GM12892 (cell line): ENCODE data around the gene ADD3.

Source experiments
- POLR2A ChIP-seq: IDR thresholded peaks from 2 replicates; pipeline ENCODE4 v1.6.1; 2011; ENCODE audit warnings: low read depth, low read length, control low read depth
- POLR2AphosphoS5 ChIP-seq: IDR thresholded peaks from 2 replicates; pipeline ENCODE4 v1.6.1; 2011; ENCODE audit warnings: low read depth, low read length, control low read depth
- TAF1 ChIP-seq: IDR thresholded peaks from 2 replicates; pipeline ENCODE4 v1.6.1; 2011; ENCODE audit warnings: low read depth, mild to moderate bottlenecking, control low read depth, low read length, borderline replicate concordance

- no peak for TF ChIP-seq POLR2A
- no peak for TF ChIP-seq TAF1
- TF ChIP-seq POLR2AphosphoS5 = no peak
Observed at GRCh38 chr10:110076559-110077318, 69.0 kb downstream of the ADD3 start.
